ENCODE data around the gene NELFCD.

The NELFCD gene

GRCh38 chr20:59001068-59001448 lies 20.0 kb downstream of the NELFCD start:
- no peak for DNase-seq (ENCODE audit: low read depth)
- no peak for TF ChIP-seq CTCF (IDR thresholded peaks at IDR 0.05; ENCODE audit: insufficient read depth, low read depth, low read length, missing control alignments)
- no peak overlapping the region for H3K4me3 ChIP-seq (ENCODE audit: low read length)

- no peak overlapping the region for H3K4me3 ChIP-seq (ENCODE audit: low read length)
- no peak for DNase-seq (ENCODE audit: low read depth)
- no peak for TF ChIP-seq CTCF (IDR thresholded peaks at IDR 0.05; ENCODE audit: insufficient read depth, low read depth, low read length, missing control alignments)
Measured at GRCh38 chr20:59001449-59002171, 20.6 kb downstream of the NELFCD start.

- no peak for TF ChIP-seq CTCF (IDR thresholded peaks at IDR 0.05; ENCODE audit: insufficient read depth, low read depth, low read length, missing control alignments)
- no peak overlapping the region for H3K4me3 ChIP-seq (ENCODE audit: low read length)
- DNase-seq (ENCODE audit: low read depth), result no peak
Measured at GRCh38 chr20:59002388-59002787, 21.3 kb downstream of the NELFCD start.

GRCh38 chr20:59002874-59003399 lies 21.9 kb downstream of the NELFCD start:
- DNase-seq (ENCODE audit: low read depth), result no peak
- no peak for TF ChIP-seq CTCF (IDR thresholded peaks at IDR 0.05; ENCODE audit: insufficient read depth, low read depth, low read length, missing control alignments)
- H3K4me3 ChIP-seq (ENCODE audit: low read length), result no peak overlapping the region

- H3K4me3 ChIP-seq (ENCODE audit: low read length), result no peak overlapping the region
- no peak for DNase-seq (ENCODE audit: low read depth)
Measured at GRCh38 chr20:59003836-59004492, 22.9 kb downstream of the NELFCD start.

GRCh38 chr20:59004493-59004762 lies 23.4 kb downstream of the NELFCD start:
- no peak for TF ChIP-seq CTCF (IDR thresholded peaks at IDR 0.05; ENCODE audit: insufficient read depth, low read depth, low read length, missing control alignments)
- no peak for DNase-seq (ENCODE audit: low read depth)
- H3K4me3 ChIP-seq (ENCODE audit: low read length), result no peak overlapping the region

More at GRCh38 chr20:59003836-59004492, 22.9 kb downstream of the NELFCD start:
- TF ChIP-seq CTCF (IDR thresholded peaks at IDR 0.05; ENCODE audit: insufficient read depth, low read depth, low read length, missing control alignments), result no peak

Data from epithelial cell of esophagus (primary cell).